Measurements from ENCODE around the gene BAIAP3.

The BAIAP3 gene

DNA sequence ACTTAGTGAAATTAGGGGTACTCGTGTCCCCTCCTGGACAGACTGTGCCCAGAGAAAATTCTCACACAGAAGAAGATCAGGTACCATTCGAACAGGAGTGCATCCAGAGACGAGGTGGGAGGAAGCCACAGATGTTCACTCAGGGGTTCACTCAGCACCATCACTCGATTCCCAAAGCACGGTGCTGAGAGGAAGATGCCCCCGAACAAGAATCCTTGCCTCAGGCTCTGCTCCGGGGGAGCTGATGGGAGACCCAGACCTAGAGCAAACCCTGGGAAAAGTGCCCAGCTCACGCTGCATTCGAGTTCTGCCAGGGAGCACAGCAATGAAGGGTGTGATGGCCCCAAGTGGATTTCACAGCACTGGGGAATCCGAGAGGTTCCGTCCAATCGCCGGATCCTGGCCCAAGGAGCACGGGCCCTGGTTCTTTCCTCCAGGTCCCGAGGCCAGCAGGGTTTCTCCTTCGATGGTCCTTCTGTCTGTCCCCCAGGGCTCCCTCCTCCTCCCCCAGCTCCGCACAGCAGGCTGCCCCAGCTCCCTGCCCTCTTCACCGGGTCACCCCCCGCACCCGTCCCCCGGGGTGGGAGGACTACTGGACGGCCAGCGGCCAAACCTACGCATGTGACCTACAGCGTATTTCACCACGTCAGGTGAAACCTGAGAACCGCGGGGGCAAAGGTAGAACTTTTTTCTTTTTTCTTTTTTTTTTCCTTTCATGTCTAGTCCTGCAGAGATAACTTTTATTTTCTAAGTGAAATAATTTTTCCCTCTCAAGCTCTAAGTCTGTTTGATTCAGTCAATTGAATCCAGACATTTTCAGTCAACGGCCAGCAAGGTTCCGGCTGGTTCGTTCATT is 34.2 kb upstream of the BAIAP3 start:
- DNase-seq (ENCODE audit: low read depth, low spot score) = no peak

DNA sequence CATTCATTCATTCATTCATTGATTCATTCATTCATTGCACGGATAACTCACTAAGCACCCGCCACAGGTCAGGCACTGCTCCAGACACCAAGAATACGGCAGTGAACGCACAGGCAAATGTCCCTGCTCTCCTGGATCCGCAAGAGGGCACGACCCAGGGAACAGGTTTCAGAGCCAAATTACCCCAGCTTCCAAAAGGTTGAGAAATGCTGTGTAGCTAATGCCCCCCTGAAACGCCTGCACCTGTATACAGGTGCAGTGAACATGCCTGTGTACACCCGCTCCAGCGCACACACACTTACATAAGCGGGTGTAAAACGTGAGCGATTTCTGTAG is 33.6 kb upstream of the BAIAP3 start:
- DNase-seq (ENCODE audit: low read depth, low spot score) = no peak

DNA sequence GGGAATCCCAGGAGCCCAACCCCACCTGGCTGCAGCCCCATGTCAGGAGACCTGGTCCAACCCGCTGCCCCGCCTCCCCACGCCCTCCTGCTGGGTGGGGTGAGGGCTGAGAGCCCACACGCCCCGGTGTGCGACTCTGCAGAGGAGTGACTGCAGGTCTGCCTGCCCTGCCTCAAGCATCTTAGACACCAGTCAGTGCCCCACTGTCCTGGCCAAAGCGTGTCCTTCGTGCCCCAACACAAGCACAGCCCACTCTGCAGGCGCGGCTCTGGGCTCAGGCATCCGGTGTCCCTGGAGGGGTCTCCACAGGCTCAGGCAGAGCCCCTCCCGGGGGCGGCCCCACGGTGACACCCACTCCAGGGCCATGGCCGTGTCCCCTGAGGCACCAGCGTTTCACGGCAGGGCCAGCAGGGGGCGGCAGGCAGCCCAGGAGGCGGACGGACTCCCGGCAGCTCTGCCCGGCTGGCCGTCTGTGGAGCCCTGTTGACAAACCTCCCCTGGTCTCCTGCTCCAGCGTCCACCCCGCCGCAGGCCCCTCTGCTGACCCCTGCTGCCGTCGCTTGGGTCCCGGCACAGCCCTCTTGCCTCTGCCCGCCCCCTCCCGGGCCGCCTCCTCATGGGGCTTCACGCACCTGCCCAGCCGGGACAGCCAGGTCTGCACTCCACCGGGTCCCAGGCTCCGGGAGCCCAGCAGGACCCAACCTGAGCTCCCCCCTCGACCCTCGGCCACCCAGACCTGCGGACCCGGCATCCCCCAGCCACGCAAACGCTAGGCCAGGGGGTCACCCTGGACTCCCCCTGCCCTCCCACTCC is 32.6 kb upstream of the BAIAP3 start:
- peak; percentile 53 for DNase-seq (ENCODE audit: low read depth, low spot score)

DNA sequence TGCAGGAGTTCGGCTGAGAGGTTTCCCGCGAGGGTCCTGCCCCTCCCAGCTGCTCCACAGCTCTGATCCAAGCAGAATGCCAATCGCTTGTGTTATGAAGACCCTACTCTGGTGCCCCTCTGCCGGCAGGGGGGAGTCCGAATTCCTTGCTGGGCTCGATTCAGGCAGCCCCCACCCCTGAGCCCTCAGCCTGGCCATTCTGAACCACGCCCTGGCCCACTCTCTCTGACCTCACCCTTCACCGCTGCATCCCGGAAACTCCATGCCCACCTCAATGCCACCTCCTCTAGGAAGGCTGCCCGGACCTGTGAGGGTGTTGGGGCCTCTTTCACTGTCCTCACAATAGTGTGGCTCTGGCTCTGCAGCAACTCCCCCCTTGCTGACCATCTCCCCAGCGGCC is 31.9 kb upstream of the BAIAP3 start:
- DNase-seq (ENCODE audit: low read depth, low spot score) = no peak

DNA sequence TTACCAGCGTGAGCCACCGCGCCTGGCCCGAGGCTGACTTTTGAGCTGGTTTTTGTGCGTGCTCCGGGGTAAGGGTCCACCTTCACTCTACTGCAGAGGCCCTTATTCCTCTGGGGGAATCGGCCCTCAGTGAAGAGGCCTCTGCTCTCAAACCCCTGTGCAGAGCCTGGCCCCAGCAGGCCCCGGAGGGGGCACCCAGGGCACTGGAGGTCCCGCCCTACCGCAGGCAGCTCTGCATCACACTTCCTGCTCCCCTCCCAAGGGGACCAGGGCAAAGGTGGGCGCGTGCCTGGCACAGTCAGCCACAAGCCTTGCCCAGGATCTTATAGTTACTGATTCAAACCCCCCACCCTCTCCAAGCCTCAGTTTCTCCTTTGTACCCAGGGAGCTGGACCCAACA is 27.6 kb upstream of the BAIAP3 start:
- DNase-seq (ENCODE audit: low read depth, low spot score) = no peak

DNA sequence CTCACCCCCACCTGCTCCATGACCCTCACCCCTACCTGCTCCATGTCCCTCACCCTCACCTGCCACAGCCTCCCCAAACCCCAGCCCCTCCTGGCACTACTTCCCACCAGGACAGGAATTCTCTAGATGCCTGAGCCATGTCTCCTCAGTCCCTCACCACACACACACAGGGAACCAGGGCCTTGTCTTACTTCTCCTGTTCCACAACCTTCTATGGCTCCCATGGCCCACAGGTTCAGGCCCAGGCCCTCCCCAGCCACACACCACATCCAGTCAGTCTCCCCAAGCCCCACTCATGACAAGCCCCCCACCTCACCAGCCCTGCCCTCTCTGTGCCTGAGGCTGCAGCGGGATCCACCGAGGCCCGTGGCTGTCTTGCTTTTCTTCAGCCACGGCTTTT is 27.1 kb upstream of the BAIAP3 start:
- no peak for DNase-seq (ENCODE audit: low read depth, low spot score)

DNA sequence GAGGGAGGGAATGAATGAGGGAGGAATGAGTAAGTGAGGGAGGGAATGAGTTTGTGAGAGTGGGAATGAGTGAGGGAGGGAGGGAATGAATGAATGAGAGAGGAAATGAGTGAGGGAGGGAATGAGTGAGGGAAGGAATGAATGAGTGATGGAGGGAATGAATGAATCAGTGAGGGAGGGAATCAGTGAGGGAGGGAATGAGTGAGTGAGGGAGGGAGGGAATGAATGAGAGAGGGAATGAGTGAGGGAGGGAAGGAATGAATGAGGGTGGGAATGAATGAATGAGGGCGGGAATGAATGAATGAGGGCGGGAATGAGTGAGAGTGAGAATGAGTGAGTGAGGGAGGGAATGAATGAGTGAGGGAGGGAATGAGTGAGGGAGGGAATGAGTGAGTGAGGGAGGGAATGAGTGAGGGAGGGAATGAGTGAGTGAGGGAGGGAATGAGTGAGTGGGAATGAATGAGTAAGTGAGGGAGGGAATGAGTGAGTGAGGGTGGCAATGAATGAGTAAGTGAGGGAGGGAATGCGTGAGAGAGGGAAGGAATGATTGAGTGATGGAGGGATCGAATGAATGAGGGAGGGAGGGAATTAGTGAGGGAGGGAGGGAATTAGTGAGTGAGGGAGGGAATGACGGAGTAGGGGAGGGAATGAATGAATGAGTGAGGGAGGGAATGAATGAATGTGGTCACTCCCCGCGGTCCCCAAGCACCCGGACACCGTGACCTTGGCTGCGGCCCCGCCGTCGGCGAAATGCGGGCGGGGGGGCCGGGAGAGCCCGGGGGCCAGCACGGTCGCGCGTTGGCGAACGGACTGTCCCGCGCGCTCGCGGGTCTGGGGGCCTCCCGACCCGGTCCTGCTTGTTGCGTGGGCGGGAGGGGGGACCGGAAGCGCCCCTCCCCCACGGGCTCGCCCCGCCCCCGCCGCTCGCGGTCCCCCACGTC is 25.1 kb upstream of the BAIAP3 start:
- no peak for DNase-seq (ENCODE audit: low read depth, low spot score)

DNA sequence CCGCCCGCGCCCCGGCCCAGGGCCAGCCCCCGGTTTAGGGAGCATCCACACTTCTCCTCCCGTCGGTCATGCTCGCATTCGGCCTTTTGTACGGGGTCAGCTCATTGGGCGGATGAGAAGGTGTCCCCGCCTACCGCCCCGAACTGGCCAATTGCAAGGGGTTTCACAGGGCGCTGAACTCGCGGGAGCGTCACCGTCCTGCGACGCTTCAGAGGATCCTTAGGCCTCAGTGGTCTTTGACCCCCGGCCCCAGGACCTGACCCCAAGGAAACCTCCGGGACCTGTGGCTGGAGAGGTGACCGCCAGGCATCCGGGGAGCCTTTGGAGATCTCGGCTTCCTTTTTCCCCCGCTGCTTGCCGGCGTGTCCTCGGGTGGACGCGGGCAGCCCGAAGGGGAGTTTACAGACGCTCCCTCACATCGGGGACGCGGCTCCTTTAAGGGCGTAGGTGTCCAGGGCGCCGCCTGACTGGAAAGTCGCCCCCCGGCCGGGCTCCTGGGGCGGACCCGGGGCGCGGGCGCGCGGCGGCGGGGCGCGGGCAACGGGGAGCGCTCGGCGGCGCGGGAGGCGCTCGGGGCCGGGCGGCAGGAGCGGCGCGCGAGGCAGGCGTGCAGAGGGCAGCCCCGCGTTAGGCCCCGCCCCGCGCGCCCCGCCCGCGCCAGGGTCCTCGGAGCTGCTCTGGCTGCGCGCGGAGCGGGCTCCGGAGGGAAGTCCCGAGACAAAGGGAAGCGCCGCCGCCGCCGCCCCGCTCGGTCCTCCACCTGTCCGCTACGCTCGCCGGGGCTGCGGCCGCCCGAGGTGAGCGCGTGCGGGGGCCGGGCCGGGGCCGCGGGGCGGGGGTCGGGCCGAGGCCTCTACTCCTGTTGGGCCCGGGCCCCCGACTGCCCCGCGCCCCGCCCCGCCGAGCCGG is 24.2 kb upstream of the BAIAP3 start, which contains the start of gene UBE2I:
TSS of gene UBE2I (plus strand) at position 660 of the 909 bp plus-strand sequence. CDS start 4,395 bp downstream, outside the sequence.
- DNase-seq (ENCODE audit: low read depth, low spot score) = peak; percentile 96

DNA sequence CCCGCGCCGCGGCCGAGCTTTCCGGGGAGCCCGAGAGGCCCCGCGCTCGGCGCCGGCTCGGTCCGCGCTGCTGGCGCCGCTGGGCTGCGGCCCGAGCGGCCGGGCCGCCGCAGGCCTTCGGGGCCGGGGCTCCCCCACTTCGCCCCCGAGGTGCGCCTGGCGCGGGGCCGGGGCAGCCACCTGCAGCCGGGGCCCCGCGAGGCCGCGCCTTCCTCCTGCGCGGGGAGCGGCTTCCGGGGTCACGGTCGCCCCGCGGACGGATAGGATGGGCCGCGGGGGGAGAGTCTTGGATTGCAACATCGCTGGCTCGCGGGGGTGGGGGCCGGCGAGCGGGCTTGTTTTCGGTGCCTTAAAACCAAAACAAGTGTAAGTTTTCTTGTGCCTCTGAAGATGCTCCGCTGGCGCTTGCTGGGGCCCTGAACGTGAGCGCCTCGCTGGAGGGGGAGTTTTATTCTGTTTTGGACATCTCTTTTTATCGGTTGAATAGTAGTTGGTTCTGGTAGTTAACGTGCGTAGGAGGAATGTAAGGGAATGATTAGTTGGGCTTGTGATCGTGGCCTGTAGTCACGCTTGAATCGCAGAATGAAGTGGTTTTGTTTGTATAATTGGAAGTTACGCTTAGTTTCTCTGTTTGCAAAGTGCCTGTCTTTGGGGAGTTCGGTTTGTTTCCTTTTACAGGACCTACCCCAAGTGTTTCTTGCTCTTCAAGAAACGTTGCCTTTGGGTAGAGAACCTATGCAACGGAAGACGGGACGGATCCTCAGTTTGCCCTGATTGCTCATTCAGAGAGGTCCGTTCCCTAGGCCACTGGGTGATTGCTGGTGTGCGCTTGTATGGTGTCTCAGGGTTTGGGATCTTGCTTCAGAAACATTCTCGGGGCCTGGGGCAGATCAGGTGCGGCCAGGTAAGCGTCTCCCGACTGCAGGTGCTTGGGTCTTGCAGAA is 23.3 kb upstream of the BAIAP3 start:
- peak; percentile 24 for DNase-seq (ENCODE audit: low read depth, low spot score)

DNA sequence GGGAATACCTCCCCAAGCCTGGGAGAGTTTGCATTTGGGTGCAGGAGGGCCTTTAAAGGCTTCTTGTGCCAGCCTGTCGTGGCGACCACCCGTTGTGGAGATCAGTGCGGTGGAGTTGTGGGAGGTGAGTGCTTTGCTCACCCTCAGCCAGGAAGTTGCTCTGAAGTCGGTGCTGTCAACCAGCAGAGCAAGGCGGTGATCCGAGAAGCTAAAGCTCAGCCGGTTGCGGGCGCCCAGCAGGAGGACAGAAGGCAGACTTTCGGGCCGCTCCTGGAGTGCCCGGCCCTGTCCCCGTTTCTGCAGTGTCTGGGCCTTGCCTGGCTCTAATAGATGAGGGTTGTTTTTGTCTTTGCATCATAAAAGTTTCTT is 22.6 kb upstream of the BAIAP3 start:
- no peak for DNase-seq (ENCODE audit: low read depth, low spot score)

DNA sequence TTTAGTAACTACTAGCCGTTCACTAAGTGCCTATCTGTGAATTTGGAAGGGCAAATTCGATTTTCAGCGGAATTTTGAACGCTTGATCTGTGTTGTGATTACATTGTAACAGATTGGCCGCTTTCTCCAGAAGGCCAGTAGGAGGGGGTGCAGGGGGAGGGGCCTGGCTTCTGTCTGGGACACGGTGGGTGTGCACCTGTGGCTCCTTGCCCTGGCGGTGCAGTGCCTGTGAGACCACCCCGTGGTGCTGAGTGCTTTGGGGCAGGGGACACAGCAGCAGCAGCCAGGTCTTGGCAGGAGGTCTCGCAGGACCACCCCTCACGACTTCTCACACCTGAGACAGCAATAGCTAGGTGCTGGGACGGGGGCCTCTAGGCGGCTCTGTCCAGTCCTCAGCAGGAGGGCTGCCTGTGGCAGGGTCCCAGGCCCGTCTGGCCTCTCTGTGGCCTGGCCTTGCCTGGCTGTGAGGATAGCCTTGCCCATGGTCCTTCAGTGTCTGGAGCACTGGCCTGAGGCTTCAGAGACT is 22.2 kb upstream of the BAIAP3 start:
- no peak for DNase-seq (ENCODE audit: low read depth, low spot score)

DNA sequence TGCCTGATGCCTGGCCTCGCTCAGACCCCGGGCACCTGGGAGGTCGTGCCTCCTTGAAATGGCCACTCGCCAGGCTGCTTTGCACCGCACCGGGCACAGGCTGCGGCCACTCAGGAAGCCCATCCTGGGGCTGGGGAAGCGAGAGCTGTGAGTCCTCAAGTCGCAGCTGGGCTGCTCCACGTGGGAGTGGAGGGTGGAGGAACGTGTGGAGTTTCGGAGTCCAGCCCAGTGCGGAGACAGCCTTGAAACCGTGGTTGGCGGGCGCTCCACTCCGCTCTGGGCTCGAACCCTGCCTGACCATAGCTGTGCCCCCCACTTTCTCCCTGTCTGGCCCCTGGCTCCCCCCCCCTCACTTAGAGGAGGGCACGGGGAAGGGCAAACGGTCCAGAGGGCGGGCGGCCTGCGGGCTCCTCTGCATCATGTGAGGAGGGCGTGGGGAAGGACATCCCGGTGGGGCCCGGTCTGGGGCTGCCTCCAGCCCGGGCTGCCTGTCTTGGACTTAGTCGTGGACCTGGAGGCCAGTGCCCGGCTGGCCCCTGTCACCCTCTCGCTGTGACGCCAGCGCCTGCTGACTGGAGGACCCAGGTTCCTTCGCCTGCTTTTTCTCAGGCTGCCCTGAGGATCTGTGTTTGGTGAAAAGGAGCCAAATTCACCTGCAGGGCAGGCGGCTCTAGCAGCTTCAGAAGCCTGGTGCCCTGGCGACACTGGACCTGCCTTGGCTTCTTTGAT is 21.5 kb upstream of the BAIAP3 start:
- no peak for DNase-seq (ENCODE audit: low read depth, low spot score)

DNA sequence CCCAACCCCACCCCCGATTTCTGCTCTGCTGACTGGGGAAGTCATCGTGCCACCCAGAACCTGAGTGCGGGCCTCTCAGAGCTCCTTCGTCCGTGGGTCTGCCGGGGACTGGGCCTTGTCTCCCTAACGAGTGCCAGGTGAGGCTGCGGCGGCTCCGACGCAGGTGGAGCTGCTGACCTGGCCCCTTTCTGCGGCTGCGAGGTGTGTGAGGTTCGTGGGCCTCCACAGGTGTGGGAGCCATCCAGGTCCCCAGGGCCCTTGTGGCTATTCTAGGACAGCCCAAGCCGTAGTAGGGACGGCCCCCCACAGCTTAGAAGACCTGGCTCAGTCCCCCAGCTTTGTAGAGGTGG is 21.0 kb upstream of the BAIAP3 start:
- no peak for DNase-seq (ENCODE audit: low read depth, low spot score)

DNA sequence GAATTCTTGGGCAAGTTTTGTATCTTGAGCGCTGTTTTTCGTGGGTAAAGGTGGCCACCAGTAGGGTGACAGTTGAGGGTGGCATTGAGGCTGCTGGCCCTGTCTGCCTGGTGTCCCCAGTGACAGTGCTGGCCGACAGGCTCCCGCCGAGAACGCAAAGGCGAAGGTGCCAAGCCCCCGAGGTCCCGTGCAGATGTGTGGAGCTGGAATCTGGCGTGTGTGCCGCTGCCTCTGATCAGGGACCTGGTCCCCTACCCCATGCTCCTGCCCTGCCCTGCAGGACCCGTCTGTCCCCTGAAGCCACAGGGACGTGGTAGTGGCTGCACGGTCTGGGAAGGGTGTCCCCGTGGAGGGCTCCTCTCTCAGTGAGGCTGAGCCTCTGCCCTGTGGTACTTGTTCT is 20.5 kb upstream of the BAIAP3 start:
- no peak for DNase-seq (ENCODE audit: low read depth, low spot score)

DNA sequence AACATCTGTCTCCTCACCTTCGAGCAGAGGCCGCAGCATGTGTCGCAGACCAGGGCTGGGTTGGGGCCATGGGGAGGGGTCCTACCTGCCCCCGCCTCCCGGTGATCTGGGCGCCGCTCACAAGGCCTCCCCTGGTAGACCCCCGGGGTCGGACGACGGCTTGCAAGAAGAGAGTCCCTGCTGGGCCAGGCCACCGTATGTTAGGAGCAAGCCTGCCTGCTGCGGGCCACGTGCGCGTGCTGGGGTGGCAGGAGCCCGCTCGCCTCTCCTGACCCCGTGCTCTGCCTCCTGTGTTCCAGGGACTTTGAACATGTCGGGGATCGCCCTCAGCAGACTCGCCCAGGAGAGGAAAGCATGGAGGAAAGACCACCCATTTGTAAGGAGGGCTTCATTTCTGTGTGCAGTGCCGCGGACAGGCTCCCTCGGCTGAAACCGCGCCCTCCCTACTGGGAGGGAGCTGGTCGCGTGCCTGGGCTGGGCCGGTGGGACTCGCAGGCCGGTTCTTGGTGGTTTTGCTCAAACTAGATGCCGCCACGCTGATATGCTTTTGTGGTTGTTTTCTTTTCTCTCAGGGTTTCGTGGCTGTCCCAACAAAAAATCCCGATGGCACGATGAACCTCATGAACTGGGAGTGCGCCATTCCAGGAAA is 19.6 kb upstream of the BAIAP3 start:
- no peak for DNase-seq (ENCODE audit: low read depth, low spot score)

DNA sequence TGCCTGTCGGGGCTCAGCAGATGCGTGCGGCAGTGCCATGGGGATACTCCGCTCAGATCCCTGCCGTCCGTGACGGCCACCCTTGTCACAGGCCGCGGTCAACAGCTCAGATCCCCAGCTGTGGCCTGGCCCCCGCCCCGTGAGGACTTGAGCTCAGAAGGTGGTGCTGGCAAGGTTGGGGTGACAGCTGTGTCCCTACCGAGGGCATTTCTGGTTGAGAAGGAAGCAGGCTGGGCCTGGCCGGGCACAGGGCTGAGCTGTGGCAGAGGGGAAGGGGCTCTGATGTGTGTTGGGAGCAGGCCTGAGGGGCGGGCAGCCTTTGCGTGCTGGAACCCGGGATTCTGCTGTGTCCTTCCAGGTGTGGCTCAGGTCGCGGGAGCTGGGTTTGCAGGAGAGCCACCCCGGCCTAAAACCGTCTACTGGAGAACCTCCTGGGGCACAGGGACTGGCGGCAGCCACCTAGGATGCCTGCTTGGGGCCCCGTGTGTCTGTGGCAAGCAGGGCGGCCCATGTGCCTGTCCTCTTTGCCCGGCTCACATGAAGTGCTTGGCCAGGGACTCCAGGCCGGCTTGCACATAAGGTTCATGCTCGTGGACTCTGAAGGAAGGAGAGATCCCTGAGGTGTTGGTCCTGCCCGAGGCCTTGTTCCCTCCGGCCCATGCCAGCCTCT is 18.9 kb upstream of the BAIAP3 start:
- no peak for DNase-seq (ENCODE audit: low read depth, low spot score)

DNA sequence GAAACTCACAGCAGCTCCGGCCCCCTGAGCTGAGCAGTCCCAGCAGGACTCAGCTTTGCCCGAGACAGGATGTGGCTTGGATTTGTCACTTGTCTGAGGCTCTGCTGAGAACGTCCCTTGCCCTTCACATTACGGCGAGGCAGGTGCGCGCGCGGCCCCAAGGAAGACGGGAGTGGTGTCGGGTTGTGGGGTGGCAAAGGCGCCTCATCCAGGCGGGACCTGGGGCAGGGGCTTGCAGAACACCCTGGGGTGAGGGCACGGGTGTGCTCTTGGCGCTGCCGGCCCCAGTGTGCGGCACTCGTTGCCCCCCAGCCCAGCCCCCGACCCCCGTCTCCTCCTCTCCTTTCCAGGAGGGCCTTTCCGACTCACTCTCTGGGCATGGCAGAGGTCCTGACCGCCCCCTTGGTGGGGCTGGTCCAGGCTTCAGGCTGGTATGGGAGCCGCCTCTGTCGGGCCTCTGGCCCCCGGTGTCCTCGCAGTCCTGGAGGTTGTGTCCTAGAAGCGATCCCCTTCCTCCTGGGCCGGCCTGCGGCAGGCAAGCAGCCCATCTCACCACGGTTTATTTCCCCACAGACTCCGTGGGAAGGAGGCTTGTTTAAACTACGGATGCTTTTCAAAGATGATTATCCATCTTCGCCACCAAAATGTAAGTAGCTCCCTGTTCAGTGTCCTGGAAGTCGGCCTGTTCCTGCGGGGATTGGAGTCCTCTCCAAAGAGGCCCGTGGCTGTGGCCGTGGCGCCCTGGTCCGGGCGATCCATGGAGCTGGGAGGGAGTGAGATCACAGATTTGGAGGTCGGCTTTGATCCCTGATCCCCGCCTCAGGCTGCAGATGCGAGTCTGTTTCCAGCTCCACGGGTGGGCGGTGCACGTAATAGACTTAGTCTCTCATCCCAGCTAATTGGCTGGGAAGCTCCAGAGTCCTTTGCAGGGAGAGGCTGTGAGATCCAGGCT is 18.1 kb upstream of the BAIAP3 start:
- DNase-seq (ENCODE audit: low read depth, low spot score) = no peak
